ENCODE measurements around the gene F11R.
"Not testable (repeated sequence)": the region's sequence is repeated elsewhere in the genome, so short reads cannot be mapped to it uniquely, and the experiment has no call there.

The F11R gene

GRCh38 chr1:161039546-161039945 lies 18.6 kb upstream of the F11R start:
- no peak for DNase-seq

- no peak for DNase-seq
Measured at GRCh38 chr1:161039154-161039545, 18.2 kb upstream of the F11R start.

- DNase-seq = peak; percentile 78 to 92 (median 85)
Measured at GRCh38 chr1:161038523-161039153, 17.7 kb upstream of the F11R start, which contains the start of gene TSTD1. TSS of gene TSTD1 (minus strand) at chr1:161038964. CDS start at chr1:161038889, 75 bp downstream.

- DNase-seq = no peak
Measured at GRCh38 chr1:161037661-161038522, 16.9 kb upstream of the F11R start.

GRCh38 chr1:161033751-161034150 lies 12.8 kb upstream of the F11R start:
- DNase-seq = peak in 1 of 5 experiments; percentile 48

- DNase-seq = no peak
Measured at GRCh38 chr1:161032409-161032808, 11.5 kb upstream of the F11R start.

- DNase-seq = no peak
Measured at GRCh38 chr1:161031874-161032273, 10.9 kb upstream of the F11R start.

GRCh38 chr1:161029466-161029865 lies 8.5 kb upstream of the F11R start:
- not testable (repeated sequence) for DNase-seq

GRCh38 chr1:161026954-161027353 lies 6.0 kb upstream of the F11R start:
- peak in 1 of 5 experiments; percentile 41 for DNase-seq

GRCh38 chr1:161022432-161022831 lies 1.5 kb upstream of the F11R start:
- DNase-seq = not testable (repeated sequence)

GRCh38 chr1:161021970-161022353 lies 1.0 kb upstream of the F11R start:
- no peak for DNase-seq

GRCh38 chr1:161021165-161021969 lies 415 bp upstream of the F11R start:
- peak; percentile 72 to 93 (median 88) for DNase-seq

GRCh38 chr1:161019751-161020495 lies 1.0 kb downstream of the F11R start:
- DNase-seq = no peak

GRCh38 chr1:161019111-161019660 lies 1.8 kb downstream of the F11R start:
- DNase-seq = not testable (repeated sequence)

GRCh38 chr1:161018631-161018930 lies 2.4 kb downstream of the F11R start:
- DNase-seq = no peak

- DNase-seq = no peak
Measured at GRCh38 chr1:161017756-161018630, 3.0 kb downstream of the F11R start.

- not testable (repeated sequence) for DNase-seq
Measured at GRCh38 chr1:161017181-161017580, 3.8 kb downstream of the F11R start.

GRCh38 chr1:161016683-161017082 lies 4.3 kb downstream of the F11R start:
- DNase-seq = not testable (repeated sequence)

- peak in 4 of 5 experiments; percentile 25 to 89 (median 58) for DNase-seq
Measured at GRCh38 chr1:161013488-161014230, 7.3 kb downstream of the F11R start.

- no peak for DNase-seq
Measured at GRCh38 chr1:161013131-161013487, 7.8 kb downstream of the F11R start.
